ENCODE data around the gene NRG2.

NRG2 gene

DNA sequence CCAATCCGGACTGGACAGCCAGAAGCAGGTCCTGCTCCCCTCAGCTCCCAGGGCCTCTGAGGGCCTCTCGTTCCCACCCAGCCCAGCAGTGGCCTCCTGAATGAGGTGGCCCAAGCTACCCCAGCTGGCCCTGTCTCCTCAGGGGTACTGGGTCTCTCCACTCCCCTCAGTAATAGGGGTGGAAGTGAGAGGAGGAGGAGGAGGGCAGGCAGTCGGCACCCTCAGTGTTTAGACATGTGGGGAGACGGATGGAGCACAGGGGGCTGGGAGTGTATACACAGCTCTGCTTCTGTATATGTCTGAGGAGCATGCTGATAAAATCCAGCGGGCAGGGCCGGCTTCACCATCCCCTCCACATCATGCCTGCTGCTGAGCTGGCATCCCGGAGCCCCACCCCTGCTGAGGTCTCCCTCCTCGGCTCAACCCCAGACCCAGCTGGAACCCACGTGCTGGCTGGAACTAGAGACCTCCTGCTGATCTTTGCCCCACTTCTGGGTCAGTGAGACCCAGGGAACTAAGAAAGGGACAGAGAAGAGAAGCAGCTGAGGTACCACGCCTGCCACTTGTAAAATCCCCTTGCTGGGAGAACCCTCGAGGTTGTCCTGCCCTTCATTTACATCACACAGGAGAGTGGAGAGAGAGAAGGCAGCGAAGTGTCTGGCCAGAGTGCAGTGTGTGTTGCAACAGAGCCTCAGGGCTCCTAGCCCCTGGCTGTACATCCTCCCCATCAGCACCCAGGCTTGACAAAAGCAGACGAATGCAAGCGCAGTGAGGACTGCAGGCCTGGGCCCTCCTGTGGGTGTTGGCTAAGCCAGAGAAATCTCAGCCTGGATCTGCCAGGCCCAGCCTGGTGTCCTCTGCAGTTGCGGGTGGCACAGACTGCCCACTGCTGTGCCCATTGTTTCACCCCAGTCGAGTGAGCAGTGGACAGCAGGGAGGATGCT, 170.0 kb downstream of the NRG2 start:
- DNase-seq: no peak

DNA sequence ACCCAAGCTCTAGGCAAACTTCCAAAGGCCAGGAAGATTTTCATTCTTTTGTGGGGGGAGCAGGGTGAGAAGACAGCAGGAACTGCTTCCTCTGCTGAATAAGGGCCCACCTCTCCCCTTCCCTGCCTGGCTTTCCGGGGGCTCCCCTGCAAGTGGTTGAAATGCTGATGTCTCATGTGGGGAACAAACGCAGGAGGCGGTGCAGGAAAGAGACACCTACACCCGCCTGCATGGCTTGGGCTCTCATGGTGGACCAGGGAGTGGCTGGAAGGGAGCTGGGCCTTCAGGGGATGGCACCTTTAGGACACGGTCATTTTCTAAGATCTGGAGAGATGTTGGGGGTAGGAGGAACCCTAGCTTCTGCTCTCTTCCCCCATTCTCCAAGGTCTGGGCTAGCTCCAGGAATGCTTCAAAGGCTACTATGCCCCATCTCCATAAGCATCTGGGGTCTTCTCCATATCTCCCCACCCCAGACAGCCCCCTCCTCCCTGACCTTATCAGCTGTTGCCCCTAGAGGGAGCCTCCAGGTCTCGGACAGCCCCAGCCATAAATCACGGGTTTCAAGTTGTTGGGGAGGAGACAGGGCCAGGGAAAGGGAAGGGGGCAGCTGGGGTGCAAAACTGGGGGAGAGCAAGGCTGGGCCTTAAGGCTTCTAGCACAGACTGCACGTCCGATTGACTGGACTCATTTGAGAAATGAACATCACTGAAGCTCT, 170.9 kb downstream of the NRG2 start:
- no peak for DNase-seq

DNA sequence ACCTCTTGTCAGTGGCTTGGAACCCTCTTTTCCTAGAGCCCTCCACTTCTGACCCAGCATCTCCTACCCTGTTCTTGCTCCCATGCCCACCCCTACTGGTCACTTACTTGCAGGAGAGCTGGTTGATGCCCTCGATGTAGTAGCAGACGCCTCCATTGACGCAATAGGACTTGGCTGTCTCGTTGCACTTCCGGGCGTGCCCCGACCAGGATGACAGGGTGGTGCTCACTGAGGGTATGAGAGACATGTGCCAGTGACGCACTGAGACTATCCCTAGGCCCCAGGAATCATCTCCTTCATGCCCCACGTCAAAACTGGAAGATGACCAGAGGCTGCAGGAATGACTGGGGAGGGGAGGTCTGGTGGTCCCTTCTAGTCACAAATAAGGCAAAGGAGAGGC, 171.5 kb downstream of the NRG2 start:
- no peak for DNase-seq

DNA sequence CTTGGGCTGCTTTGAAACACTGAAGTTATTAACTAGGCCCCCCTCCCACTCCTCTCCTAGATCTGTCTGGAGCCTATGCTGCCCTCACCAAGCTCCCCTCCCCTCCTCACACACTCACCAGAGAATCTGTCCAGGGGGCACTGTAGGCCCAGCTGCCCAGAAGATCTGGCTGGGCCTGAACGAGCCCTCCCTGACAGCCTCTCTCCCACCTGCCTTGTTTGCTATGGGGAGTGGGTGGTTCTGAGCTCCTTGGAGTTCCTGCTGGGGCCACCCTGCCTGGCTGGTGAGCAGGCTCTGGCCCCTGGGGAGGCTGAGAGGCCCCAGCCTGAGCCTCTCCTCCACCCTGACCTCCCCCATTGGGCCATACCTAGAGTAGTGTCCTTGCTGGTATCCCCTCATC, 172.4 kb downstream of the NRG2 start:
- DNase-seq: no peak

DNA sequence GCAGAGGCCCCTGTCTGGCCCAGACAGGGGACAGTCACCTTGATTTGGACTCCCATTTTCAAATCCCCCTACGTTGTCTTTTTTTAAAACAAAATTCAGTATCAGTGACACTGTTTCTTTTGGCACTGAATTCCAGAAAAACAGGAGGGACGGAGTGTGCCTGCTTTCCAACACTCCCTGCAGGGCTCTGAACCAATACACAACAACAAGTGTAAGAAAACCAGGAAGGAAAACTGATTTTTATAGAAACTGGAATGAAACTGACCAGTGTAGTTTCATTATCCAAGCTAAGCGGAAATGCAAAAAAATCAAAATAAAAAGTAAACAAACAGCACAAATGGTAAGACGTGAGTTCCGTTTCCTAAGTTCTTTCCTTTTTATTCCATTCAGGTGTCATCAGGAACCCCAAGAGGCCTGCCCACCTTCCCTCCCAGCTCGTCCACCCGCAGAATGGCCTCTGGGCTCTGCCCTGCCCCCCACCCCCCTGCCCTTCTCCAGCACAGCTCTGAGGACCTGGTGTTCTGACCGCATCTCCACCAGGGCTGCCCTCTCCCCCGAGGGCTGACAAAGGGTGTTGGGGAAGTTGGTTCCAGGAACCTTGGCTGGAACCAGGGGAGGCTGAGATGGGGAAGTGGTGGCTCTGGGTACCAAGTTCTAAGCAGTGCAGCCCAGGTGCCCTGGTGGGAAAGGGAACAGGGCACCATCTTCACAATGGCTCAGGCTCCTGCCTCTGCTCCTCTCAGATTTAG, 173.9 kb downstream of the NRG2 start:
- no peak for DNase-seq

DNA sequence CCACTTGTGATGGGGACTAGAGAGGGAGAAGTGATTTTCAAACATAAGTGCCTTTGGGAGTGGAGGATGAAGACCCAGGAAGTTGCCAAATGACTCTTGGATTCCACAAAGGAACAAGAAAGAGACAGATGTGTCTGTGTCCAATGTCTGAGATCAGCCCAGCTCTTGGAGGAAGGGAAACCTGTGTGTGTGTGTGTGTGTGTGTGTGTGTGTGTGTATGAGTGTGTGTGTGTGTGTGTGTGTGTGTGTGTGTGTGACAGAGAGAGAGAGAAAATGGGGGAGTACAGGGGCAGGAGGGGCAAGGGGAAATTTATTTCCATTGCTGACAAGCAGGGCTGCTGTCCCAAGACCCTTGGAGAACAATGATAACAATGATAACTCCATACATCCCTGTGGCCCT, 175.5 kb downstream of the NRG2 start:
- no peak for DNase-seq

DNA sequence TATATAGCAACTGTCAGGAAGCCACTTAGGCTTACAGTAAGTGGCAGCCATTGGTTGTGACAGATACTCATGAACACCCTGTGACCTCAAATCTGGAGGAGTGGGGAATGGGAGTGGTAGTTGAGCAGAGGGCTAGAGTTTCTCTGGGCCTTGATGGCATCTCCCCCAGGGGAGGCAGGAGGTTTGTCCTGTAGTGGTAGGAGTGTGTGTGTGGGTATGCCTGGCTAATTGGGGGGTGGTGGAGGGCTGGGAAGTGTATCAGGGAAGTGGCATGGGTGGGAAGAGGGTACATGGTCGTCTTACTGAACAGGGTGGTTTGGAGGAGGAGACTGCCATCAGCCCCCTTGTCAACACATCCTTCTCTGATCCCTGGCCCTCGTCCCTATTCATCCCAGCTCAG, 176.0 kb downstream of the NRG2 start:
- no peak for DNase-seq

DNA sequence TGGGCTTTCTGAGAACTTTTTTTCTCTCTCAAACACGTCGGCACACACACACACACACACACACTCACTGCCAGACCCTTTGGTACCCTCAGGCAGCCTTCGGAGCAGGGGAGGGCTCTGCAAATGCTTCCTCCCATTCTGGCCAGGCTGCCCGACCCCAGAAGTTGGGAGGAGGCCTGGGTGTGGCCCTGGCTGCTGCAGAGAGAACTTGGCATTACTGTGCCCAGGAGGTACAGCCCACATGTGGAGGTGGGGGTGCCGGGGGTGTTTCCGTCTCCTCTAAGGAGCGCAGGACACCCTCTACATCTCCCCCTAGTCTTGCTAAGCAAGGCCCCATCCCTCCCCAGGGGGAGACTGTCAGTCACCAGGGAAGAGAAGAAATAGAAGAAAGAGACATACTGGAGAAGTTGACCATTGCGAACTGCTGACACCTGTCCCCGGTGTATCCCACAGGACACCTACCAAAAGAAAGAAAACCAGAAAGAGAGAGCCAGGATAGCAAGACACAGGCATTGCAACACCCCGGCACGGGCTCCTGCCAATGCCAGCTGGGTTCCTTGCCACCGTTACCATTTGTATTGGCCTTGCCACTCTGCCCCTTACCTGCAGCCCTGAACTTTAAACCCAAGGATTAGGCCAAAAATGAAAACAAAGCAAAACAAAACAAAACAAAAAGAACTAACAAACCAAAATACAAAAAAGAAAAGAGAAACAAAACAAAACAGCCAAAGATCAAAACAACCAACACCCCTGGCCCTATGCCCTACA, 178.2 kb downstream of the NRG2 start:
- DNase-seq: no peak

DNA sequence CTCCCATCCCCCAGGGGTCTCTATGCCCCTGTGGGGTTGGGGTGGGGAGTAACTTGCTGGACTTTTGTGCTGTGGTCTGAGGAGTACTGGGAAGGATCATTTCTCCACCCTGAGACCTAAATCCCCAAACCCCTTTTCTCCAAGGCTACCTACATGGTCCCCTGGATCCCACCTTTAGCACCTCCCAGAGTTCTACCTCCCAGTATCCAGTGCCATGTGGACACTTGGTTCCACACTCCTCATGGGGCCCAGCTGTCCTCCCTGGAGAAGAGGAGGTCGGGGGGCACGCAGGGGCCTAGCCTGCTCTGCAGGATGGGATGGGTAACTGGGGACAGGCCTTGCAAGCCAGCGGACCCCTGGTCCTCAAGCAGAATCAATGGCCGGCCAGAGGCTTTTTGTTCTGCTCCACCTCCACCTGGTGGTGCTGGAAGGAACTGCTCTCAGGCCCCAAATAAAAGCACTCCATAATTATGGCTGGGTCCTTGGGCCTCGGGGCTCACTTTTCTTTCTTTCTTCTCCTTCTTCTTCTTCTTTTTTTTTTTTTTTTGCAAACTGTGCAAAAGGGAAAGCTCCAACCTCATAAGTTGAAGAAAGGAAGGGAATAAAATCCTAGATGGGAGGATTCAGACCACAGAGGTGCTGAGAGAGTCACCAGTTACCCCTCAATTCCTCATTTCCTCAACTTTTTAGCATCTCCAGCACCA, 179.1 kb downstream of the NRG2 start:
- peak; percentile 24 for DNase-seq

DNA sequence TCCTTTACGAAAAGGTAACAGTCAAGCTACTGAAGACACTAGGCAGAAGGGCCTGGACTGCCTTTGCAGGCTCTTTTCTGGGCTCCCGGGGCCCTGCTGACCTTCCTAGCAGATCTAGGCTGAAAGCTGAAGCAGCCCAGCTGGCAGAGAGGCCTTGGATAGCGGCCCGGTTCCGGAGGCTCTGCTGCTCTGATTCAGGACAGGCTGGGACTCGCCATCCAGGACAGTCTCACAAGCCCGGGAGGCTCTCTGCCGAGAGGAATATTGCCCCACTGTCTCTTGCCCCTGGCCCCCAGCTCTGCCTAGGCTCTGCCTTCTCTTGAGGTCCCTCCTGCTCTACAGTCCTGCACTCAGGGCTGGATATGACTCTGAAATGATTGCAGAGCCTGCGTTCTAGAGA, 179.7 kb downstream of the NRG2 start:
- no peak for DNase-seq

DNA sequence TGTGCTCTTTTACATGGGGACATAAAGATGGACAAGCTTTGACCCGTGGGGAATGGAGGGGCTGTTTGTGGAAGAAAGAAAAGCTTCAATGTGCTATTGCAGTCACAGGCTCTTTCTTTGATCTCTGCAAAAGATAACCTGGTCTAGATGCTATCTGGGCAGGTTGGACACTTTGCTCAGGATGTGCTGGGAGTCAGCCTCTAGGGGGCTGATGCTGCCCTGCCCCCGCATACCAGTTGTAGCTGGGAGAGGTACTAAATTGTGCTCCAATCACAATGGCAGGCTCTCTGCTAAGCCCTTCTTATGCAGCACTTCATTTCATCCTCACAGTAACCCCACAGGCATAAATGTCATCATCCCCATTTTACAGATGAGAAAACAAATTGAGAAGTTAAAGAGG, 180.3 kb downstream of the NRG2 start:
- DNase-seq: no peak

DNA sequence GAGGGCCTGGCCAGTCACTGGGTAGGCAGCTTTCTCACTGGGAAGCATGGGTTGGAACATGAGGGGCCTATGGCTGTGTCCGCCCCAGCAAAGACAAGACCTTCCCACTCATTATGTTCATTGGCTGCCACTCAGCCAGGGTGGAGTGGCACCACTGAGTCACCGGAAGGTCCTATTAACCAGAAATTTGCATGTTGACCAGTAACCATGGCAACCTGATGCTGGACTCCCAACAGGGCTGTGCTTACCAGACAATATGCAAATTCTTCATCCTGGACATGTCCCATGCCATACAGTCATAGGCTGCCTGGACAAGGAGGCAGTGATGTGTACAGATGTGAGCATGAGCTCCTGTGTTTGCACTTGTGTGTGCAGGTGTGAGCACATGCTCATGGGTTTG, 180.8 kb downstream of the NRG2 start:
- no peak for DNase-seq

DNA sequence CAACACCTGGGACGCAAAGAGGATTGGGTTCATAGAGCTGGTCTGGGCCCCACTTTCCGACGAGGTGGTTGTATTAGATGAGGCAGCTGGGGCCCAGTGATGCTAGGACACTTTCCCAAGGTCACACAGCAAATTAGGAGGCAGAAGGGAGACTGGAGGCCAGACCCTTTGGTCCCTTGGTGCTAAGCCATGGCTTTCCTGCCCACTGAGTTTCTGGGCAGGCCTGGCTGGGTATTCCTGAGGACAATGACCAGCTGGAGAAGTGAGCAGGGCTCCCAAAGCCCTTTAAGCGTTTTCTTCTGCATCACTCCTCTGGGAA, 181.3 kb downstream of the NRG2 start:
- no peak for DNase-seq

DNA sequence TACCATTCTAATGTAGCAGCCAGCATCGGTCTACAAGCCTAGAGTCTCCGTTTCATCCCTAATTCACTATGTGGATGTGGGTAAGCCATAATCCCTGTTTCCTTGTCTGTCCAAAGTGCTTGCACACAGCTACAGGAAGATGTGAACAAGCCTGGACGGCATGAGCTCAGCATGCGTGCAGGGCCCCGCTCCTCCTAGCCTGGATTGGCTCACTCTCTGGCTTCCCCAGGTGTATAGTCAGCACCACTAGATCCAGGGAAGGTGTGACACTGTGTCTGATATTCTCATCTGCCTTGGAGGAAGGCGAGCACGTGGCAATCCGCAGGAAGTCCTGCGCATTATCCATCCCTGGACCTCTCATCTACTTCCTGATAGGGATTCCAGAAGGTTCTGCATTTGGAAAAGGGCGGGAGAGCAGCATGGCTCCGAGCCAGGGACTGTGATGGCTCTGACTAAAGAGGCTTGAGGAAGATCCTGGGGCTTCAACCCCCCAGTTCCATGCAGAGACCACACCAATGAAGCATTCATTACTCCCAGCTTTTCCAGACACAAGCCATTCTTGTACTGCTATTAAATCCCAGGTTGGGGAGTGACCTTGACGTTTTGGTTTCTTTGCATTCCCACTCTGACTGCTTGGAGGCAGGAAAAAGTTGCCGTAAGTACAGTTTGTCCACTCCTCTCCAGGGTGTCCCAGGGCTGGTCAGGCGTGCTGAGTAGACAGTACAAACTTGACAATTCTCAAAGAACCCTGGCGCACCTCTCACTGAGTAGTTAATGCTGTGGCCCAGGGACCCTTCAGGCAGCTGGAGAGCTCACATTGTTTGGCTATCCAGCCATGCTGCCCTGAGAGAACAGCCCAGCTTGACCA, 181.8 kb downstream of the NRG2 start:
- DNase-seq: no peak

DNA sequence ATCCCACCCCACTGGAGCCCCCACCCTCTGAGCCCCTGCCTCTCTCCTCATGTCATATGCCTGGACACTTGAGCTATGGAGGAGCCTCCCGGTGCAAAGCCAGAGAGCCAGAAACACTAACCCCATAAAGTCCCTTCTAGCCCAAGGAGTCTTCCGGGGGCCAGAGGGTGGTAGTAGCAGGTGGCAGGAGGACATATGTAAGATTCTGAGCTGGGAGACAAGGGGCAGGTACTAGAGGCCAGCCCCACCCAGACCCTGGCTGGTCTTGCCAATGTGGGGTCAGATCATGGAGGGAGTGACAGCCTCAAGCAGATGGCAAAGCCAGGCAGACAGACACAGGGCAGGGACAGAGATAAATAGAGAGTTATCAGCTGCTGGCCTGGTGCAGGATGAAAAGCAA, 184.1 kb downstream of the NRG2 start:
- DNase-seq: no peak

DNA sequence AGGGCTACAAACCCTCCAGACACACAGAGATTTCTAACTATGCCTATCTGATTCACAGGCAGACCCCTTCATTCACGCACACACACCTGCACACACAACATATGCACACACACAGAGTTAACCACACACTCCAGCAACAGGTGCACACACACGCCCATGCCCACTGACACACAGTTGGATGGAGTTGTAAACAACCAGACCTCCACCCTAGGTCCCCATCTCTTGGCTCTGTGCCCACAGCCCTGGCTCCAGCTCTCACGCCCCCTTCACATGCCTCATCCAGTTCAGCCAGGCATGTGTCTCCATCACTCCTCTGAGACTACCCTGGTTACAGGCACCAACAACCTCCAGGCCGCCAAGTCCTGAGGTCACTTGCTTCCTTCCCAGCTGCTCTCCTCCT, 186.4 kb downstream of the NRG2 start:
- no peak for DNase-seq

DNA sequence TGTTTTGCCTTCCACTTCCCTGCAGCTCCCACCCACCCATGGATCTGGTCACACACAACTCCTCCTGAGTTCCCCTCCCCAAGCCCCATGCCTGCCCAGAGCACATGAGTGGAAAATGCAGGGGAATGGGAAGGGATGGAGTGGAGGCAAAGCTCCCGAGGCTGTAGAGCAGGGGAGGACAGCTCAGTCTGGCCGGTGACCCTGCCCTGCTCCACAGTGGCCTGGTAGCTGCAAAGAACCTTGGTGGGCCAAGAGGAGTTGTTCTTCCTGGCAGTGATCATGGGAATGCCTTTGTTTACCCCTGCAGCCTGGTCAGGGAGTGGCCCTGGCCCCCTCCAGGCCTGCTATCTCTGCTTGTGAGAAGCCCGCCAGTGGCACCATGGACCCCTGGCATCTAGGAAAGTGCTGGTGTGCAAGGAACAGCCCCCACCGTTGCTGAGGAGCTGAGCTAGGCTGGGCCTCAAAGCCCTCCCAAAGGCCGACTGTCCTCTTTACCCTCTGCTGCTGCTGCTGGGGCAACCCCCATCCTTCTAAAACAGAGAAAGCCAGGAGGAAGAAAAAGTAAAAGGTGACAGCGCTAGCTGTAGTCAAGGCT, 187.1 kb downstream of the NRG2 start:
- no peak for DNase-seq

DNA sequence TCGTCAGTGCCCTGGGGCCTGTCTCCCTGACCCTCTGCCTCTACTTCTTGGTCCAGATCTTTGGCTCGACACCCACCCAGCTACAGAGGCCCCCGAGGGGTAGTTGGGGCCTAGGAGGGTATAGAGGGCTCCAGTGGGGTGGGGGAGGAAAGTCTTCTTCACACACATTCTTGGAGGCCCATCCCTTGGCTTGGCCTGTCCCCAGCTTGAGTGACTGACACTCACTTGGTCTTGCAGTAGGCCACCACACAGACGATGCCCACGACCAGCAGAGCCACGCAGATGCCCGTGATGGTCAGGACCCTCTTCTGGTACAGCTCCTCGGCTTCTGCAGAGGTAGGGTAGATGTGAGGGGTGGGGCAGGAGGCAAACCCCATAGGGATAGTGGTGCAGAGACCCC, 187.6 kb downstream of the NRG2 start:
- DNase-seq: no peak

DNA sequence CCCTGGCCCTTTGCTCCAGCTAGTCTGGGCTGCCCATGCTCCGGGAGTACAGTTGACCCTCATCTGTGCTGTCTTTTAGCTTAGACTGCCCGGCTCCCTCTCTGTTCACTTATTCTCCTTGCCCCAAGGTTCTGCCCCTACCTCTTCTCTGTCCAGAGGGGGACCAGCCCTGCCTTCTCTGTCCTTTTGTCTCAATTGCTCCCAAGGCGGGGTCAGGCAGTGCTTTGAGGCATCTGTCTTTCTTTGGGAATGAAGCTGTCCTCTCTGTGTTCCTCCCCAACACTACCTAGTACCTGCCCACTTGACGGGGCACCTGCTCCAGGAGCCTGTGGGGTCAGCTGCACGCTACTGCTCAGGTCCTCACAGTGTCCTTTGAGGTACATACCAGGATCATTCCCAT, 188.1 kb downstream of the NRG2 start:
- no peak for DNase-seq

DNA sequence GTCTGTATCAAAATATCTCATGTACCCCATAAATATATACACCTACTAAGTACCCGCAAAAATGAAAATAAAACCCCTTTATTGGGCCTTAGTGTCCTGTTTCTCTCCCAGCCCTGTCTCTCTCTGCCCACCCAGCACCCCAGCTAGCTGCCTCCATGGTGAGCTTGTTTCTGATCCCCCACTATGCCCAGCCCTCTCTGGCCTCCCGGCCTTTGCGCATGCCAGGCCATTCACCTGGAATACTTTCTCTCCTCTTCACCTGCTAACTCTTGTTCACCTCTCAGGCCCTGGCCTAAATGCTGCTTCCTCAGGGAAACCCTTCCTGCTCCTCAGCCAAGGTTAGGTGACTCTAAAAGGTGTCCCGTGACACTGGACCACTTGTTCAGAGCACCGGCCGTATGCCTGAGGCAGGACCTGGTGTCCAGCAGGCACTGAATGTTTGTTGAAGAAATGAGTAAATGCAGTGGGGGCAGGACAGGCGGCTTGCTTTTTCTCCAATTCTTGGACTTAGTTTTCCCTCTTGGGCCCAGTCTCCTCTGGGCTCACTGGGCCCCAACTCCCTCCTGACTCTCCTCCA, 189.0 kb downstream of the NRG2 start:
- no peak for DNase-seq

DNA sequence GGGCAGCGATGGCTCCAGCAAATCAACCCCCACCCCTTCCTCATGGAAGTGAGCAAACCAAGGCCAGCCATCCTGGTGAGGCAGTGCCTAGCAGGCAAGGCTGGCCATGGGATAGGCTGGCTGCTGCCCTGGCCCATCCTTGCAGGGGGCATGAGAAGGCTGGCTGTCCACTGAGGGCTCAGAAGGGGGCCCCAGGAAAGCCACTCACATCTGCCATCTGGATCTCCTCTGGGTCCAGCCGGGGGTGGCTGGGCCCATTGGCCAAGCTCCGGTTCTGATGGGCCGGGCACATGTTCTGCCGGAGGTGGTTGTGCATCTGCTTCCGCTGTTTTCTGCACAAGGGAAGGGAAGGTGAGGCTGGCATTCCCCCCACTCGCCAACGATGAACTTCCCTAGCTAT, 190.4 kb downstream of the NRG2 start:
- no peak for DNase-seq
